NCI-H1436 treated with DMSO at 0.1 percent for 48 hours (cell line): Measurements from ENCODE around the gene SYT2.
"Not testable (repeated sequence)": the region's sequence is repeated elsewhere in the genome, so short reads cannot be mapped to it uniquely, and the experiment has no call there.

Source experiments
- DNase-seq: peaks from one replicate; lab custom pipeline; 2025; lab: John Stamatoyannopoulos, UW

Gene SYT2

GRCh38 chr1:202592146-202592545 lies 118.1 kb downstream of the SYT2 start:
- no peak for DNase-seq

- DNase-seq, result no peak
Measured at GRCh38 chr1:202591515-202591914, 118.7 kb downstream of the SYT2 start.

GRCh38 chr1:202590975-202591411 lies 119.3 kb downstream of the SYT2 start:
- DNase-seq, result no peak

- DNase-seq, result no peak
Measured at GRCh38 chr1:202590126-202590525, 120.1 kb downstream of the SYT2 start.

- DNase-seq, result no peak
Measured at GRCh38 chr1:202589190-202589930, 120.9 kb downstream of the SYT2 start.

- no peak for DNase-seq
Measured at GRCh38 chr1:202588503-202589189, 121.6 kb downstream of the SYT2 start.

GRCh38 chr1:202587859-202588485 lies 122.3 kb downstream of the SYT2 start:
- DNase-seq, result no peak

- no peak for DNase-seq
Measured at GRCh38 chr1:202586871-202587270, 123.4 kb downstream of the SYT2 start.

- no peak for DNase-seq
Measured at GRCh38 chr1:202586018-202586821, 124.0 kb downstream of the SYT2 start.

- no peak for DNase-seq
Measured at GRCh38 chr1:202585590-202585933, 124.7 kb downstream of the SYT2 start.

- no peak for DNase-seq
Measured at GRCh38 chr1:202584707-202585589, 125.3 kb downstream of the SYT2 start.

GRCh38 chr1:202582350-202582749 lies 127.9 kb downstream of the SYT2 start:
- DNase-seq, result not testable (repeated sequence)

- DNase-seq, result no peak
Measured at GRCh38 chr1:202580619-202581018, 129.6 kb downstream of the SYT2 start.

- DNase-seq, result no peak
Measured at GRCh38 chr1:202579806-202580205, 130.4 kb downstream of the SYT2 start.

- no peak for DNase-seq
Measured at GRCh38 chr1:202578565-202578964, 131.7 kb downstream of the SYT2 start.

- DNase-seq, result no peak
Measured at GRCh38 chr1:202578001-202578504, 132.2 kb downstream of the SYT2 start.

- DNase-seq, result no peak
Measured at GRCh38 chr1:202577381-202577780, 132.9 kb downstream of the SYT2 start.

GRCh38 chr1:202576816-202577215 lies 133.4 kb downstream of the SYT2 start:
- no peak for DNase-seq

- no peak for DNase-seq
Measured at GRCh38 chr1:202575918-202576653, 134.2 kb downstream of the SYT2 start.

- DNase-seq, result no peak
Measured at GRCh38 chr1:202572867-202573266, 137.4 kb downstream of the SYT2 start.
